Measurements from ENCODE around the gene SCARB2.

SCARB2 gene

DNA sequence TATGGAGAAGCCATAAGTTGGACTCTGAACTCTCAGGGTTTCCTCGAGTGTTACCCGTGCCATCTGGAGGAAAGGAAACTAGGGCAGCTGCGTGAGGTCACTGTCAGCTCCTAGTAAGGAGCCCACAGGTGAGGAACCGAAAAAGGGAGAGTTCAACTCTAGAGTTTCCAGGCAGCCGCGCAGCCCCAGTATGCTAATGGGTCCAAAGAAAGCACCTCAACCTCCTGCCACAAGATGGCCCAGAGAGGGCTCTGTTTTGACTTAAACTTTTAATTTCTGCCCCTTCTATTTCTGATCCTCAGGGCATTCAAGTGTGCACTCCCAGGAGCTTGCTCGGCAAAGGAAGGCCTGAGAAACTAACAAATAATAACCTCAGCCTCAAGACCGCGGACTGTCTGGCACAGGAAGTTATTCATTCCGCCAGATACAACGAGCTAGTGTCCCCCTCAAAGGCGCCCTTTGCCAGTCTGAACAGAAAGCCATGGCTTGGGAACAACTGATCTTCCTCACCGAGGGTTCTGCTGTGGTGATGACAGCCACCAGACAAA lies 13.9 kb downstream of the SCARB2 start:
- peaks cover 96% of the 10 kb centered on the region for H3K4me1 ChIP-seq (ENCODE audit: low read depth, poor library complexity, severe bottlenecking)
- peak overlapping the region; percentile 72 for H3K9ac ChIP-seq
- peaks cover 4% of the 10 kb centered on the region; the same call in 1 of the 2 replicates for H3K36me3 ChIP-seq (ENCODE audit: insufficient read depth)
- peaks cover 64% of the 10 kb centered on the region for H3K79me2 ChIP-seq (ENCODE audit: insufficient read depth, low read depth)
- no peak overlapping the region for H3K4me3 ChIP-seq (IDR thresholded peaks at IDR 0.05; ENCODE audit: insufficient read depth, low read depth, low read length)
- peak overlapping the region; percentile 91 for H3K4me2 ChIP-seq
- peak overlapping the region; percentile 95 for H3K27ac ChIP-seq
- H3K27me3 ChIP-seq (ENCODE audit: insufficient read depth, low read depth), result no peaks in the 10 kb centered on the region
- no peaks in the 10 kb centered on the region for H4K20me1 ChIP-seq (ENCODE audit: insufficient read depth)
- TF ChIP-seq, protein P1, sequence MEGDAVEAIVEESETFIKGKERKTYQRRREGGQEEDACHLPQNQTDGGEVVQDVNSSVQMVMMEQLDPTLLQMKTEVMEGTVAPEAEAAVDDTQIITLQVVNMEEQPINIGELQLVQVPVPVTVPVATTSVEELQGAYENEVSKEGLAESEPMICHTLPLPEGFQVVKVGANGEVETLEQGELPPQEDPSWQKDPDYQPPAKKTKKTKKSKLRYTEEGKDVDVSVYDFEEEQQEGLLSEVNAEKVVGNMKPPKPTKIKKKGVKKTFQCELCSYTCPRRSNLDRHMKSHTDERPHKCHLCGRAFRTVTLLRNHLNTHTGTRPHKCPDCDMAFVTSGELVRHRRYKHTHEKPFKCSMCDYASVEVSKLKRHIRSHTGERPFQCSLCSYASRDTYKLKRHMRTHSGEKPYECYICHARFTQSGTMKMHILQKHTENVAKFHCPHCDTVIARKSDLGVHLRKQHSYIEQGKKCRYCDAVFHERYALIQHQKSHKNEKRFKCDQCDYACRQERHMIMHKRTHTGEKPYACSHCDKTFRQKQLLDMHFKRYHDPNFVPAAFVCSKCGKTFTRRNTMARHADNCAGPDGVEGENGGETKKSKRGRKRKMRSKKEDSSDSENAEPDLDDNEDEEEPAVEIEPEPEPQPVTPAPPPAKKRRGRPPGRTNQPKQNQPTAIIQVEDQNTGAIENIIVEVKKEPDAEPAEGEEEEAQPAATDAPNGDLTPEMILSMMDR (conservative IDR thresholded peaks at IDR 0.05; ENCODE audit: low read depth, low read length), result peak; percentile 51; the same call in 1 of the 2 replicates
- peak overlapping the region; percentile 0; the same call in 1 of the 2 replicates for H2AFZ ChIP-seq (ENCODE audit: low read depth)

DNA sequence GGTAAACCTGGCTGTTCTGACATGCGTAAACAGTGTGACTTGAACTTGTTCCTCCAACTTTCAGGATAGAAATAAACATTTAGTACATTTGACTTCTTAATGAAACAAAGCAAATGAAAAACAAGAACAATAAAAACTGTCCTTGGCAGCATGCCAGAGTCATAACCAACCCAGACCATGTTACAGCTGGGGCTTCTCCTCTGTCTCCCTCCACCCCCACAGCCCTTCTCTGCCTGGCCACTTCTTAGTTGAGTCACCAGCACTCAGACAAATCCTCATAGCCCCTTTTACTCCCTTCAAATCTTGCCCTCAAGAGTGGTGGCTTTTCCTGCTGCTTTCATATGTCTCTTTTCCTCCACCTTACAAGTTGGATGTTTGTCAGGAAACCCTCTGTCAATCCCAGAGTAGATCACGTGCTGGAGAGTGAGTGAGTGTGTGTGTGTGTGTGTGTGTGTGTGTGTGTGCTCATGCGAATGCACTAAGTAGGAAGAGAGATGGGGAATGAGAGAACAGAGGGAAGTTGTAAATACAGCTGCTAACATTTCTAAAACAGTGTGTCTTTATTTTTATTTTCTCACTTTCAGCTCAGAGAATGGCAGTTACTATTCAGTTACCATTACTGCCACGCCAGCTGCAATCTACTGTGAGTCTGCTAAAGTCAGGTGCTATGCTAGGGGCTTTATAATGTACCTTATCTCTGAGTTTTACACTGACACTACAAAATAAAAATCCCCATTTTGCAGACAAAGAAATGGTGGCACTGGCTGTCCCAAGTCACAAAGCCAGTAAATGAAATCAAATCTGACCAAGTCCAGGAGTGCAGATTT lies 15.0 kb downstream of the SCARB2 start:
- H3K4me2 ChIP-seq, result peak overlapping the region; percentile 91
- no peak overlapping the region for H2AFZ ChIP-seq (ENCODE audit: low read depth)
- H4K20me1 ChIP-seq (ENCODE audit: insufficient read depth), result no peaks in the 10 kb centered on the region
- H3K4me3 ChIP-seq (IDR thresholded peaks at IDR 0.05; ENCODE audit: insufficient read depth, low read depth, low read length), result no peak overlapping the region
- no peaks in the 10 kb centered on the region for H3K27me3 ChIP-seq (ENCODE audit: insufficient read depth, low read depth)
- H3K27ac ChIP-seq, result peak overlapping the region; percentile 95
- H3K79me2 ChIP-seq (ENCODE audit: insufficient read depth, low read depth), result peaks cover 64% of the 10 kb centered on the region
- TF ChIP-seq, protein P1 (conservative IDR thresholded peaks at IDR 0.05; ENCODE audit: low read depth, low read length), result no peak; the same call in 1 of the 2 replicates
- peaks cover 93% of the 10 kb centered on the region for H3K4me1 ChIP-seq (ENCODE audit: low read depth, poor library complexity, severe bottlenecking)
- peak overlapping the region; percentile 72 for H3K9ac ChIP-seq
- H3K36me3 ChIP-seq (ENCODE audit: insufficient read depth), result peaks cover 7% of the 10 kb centered on the region; the same call in 1 of the 2 replicates

DNA sequence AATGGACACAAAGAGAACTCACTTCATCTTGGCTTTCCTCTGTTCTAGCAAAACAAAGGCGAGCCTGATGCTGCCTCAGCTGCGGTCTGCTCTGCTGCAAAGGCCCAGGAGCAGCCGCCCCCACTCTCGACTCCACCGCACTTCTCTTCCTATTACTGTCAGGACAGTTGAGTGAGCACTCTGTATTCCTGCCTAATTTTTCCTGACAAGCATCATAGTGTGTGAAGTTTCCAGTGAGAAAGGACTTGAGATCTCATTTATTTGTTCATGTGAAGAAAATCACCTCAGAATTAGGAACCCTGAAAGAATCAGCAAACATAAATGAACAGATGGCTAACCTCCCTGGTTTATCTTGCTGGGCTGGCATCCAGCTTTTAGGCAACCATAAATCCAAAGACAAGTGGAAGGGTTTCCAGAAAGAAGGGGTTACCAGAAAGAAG lies 15.6 kb downstream of the SCARB2 start:
- peak overlapping the region; percentile 11 for H3K4me3 ChIP-seq (IDR thresholded peaks at IDR 0.05; ENCODE audit: insufficient read depth, low read depth, low read length)
- no peak overlapping the region for H2AFZ ChIP-seq (ENCODE audit: low read depth)
- H3K27me3 ChIP-seq (ENCODE audit: insufficient read depth, low read depth), result no peaks in the 10 kb centered on the region
- H3K9ac ChIP-seq, result peak overlapping the region; percentile 72
- TF ChIP-seq, protein P1 (conservative IDR thresholded peaks at IDR 0.05; ENCODE audit: low read depth, low read length), result no peak
- H3K27ac ChIP-seq, result peak overlapping the region; percentile 95
- peaks cover 7% of the 10 kb centered on the region; the same call in 1 of the 2 replicates for H3K36me3 ChIP-seq (ENCODE audit: insufficient read depth)
- peaks cover 87% of the 10 kb centered on the region for H3K4me1 ChIP-seq (ENCODE audit: low read depth, poor library complexity, severe bottlenecking)
- H3K79me2 ChIP-seq (ENCODE audit: insufficient read depth, low read depth), result peaks cover 63% of the 10 kb centered on the region
- no peaks in the 10 kb centered on the region for H4K20me1 ChIP-seq (ENCODE audit: insufficient read depth)
- peak overlapping the region; percentile 91 for H3K4me2 ChIP-seq

DNA sequence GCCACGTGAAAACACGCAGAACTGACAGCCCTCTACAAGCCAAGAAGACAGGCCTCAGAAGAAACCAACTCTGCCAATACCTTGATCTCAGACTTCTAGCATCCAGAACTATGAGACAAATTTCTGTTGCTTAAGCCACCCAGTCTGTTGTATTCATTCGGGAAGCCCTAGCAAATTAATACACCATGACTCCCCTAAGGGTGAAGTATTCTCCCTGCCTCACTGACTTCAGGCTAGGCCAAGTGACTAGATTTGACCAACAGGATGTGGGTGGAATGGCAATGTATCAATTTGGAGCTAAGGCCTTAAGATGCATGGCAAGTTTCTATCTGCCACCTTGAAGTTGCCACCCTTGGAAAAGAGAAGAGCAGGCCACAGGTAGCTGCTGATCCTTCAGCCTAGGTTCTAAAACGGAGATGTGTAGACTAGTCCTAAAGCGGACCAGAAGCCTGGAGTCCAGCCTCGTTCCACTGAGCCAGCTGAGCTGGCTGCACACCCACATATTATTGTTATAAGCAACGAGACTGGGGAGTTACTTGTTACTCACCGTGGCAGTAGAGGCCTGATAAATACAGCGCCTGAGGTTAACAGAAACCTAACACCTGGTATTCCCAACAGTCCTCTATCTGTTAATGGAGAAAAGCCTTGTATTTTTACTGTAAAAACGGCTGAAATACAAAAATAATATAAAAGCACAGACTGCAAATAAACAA lies 16.4 kb downstream of the SCARB2 start:
- Histone ChIP-seq H4K20me1 (ENCODE audit: insufficient read depth) (no peaks in the 10 kb centered on the region), H3K4me2 (peak overlapping the region; percentile 91), H3K27ac (peak overlapping the region; percentile 95), H3K79me2 (ENCODE audit: insufficient read depth, low read depth) (peaks cover 63% of the 10 kb centered on the region), H2AFZ (ENCODE audit: low read depth) (no peak overlapping the region), H3K9ac (peak overlapping the region; percentile 72; the same call in 1 of the 2 replicates), H3K36me3 (ENCODE audit: insufficient read depth) (peaks cover 7% of the 10 kb centered on the region; the same call in 1 of the 2 replicates), H3K4me3 (IDR thresholded peaks at IDR 0.05; ENCODE audit: insufficient read depth, low read depth, low read length) (peak overlapping the region; percentile 11), H3K4me1 (ENCODE audit: low read depth, poor library complexity, severe bottlenecking) (peaks cover 79% of the 10 kb centered on the region), H3K27me3 (ENCODE audit: insufficient read depth, low read depth) (no peaks in the 10 kb centered on the region)
- TF ChIP-seq, protein P1 (conservative IDR thresholded peaks at IDR 0.05; ENCODE audit: low read depth, low read length), result no peak

All from KMS-11 (cell line).